Activated gamma-delta T cell treated with Interleukin-2 at 50 U/mL for 16 hours (primary cell): ENCODE results near the gene SERINC3.
"Not testable (repeated sequence)": the region's sequence is repeated elsewhere in the genome, so short reads cannot be mapped to it uniquely, and the experiment has no call there.

ENCODE experiments used
- DNase-seq: peaks from one replicate; pipeline ENCODE4 v3.0.0-alpha.2; 2020

Gene SERINC3

DNA sequence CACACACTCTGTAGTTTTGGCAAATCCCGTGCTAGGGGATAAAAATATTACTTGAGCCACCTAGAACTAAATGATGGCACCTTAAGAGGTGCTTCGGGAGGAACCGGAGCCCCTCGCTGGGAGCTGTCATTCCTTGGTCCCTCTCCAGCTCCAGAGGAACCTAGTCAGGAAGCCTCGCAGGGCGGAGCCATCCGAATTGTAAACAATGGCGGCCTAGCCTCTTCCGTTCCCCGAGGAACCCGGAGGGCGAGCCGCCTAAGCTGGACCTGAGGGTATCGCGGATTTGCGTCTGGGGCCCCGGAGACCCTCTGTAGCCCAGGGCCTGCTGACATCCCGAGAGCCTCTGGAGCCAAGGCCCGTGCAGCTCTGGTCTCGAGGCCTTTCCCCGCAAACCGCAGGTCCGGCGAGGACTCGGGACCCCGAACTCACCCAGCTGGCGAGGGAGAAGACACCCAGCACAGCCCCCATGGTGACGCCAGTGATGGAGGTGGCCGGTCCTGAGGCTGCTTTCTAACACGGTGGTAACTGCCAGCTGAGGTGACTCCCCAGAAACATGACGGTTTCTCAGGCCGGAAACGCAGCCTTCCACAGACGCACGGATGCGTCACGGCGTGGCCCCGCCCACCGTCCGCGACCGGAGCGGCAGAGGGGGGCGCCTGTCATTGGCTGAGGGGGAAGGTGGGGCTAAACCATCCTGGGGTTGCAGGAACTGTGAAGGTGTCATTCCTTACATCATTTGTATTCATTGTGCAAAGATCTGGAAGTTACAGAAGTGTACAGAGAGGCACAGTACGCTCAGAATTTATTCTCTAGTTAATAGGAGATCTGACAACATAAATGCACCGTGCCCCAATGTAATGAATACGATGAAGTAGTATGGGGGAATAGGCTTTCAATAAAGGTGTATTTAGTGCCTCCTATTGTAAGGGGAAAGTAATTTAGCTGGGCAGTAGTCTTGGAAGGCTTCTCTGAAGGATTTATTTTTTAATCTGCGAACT is at the start of gene SERINC3:
TSS of gene SERINC3 (minus strand) at position 587 of the 998 bp plus-strand sequence. CDS start at position 468, 119 bp downstream.
- peak; percentile 97 for DNase-seq

DNA sequence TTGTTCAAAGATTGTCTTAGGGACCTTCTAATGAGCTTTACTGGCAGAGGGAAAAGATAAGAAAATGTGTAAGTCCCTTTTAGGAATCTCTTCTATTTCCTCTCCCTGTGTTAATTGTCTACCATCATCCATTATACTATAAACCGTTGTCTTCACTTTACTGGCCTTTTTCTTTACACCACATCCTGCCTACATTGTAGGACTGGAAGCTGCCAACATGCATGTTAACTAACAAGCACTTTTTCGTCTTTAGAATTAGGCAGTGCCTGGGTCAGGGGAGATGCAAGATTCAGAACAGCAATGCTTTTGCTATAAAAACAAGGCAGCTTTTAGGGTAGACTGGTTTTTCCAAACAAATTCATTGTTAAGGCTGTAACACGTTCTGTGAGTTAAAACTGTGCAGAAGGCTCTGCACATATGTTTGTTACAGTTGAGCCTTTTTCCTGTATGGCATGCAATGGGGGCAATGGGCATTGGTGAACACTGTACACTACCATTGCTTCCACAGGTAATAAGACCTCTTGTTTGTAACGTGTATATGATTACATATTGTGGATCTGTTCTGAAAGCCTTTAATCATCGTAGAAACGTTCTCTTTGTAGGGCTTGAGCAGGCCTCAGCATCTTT is 49.6 kb upstream of the SERINC3 start:
- DNase-seq = no peak

- no peak for DNase-seq
These were observed 48.5 kb upstream of the SERINC3 start for GRCh38 chr20:44570367-44570766.

GRCh38 chr20:44566811-44567210 is 44.9 kb upstream of the SERINC3 start:
- DNase-seq = no peak

- DNase-seq = no peak
These were observed 44.1 kb upstream of the SERINC3 start for GRCh38 chr20:44566018-44566417.

DNA sequence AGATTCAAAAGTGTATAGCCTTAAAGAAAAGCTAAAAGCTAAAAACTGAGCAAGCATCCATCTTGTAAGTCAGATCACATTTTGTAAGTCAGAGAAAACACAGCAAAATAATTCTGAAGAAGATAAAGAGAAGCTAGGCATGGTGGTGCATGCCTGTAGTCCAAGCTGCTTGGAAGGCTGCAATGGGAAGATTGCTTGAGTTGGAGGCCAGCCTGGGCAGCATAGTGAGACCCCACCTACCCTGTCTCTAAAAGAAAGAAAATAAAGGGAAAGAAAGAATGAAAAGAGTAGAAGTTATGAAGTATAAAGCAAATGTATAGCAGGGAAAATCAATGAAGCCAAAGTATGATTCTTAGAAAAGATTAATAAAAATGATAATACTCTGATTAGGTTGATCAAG is 40.0 kb upstream of the SERINC3 start:
- no peak for DNase-seq

DNA sequence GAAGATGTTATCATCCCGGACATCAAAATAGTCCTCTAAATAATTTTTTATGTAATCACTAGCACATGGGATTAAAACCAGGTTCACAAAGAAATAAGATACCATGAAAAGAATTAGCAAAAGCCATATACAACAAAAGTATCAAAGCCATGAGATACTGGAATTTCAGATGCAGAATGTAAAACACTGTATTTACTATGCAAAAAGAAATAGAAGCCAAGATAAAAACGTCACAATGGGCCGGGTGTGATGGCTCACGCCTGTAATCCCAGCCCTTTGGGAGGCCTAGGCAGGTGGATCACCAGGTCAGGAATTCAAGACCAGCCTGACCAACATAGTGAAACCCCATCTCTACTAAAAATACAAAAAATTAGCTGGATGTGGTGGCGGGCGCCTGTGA is 38.9 kb upstream of the SERINC3 start:
- DNase-seq = not testable (repeated sequence)

GRCh38 chr20:44560229-44560628 is 38.4 kb upstream of the SERINC3 start:
- no peak for DNase-seq

GRCh38 chr20:44559302-44559701 is 37.4 kb upstream of the SERINC3 start:
- DNase-seq = no peak

DNA sequence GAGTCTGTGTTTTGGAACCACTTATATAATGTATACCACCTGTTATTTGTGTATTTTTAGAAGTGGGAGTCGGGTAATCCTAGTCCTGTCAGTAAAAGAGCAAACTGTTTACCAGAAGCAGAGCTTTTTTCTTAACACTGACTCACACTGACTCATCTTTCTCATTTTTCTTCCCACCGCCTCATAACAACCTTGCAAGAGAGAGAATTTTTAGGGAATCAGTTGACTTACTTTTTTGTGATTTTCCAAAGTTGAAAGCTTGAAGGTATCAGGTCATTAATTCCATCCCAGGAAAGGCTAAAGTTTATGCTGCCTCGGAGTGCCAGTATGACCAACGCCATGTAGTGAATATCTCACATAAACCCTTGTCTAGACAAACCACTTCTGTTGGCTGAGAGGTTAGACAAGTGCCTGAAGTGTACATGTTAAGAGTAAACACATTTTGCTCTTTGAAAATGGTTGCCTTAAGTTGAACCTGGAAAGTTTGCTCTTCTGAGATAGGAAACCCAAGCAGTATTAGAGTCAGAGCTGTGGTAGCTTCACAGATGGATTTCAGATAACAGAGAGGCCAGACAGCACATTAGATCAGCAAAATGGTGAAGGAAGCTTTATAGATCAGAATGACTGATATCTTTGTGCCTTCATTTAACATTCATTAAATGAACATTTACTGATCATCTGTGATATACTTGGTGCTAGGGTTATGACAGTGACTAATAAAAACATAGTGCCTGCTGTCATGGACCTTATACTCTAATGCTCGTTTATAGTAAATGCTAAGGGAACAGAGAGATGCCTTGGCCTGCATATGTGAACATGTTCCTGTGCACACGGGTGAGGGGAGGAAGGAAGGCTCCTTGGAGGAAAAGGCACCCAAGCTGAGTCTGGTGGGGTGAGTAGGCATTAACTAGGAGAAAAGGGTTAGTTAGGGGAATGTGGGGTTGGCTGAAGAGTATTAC is 31.4 kb upstream of the SERINC3 start:
- no peak for DNase-seq

- no peak for DNase-seq
These were observed 30.7 kb upstream of the SERINC3 start for GRCh38 chr20:44552568-44552949.

GRCh38 chr20:44552050-44552449 is 30.2 kb upstream of the SERINC3 start:
- DNase-seq = no peak

GRCh38 chr20:44549123-44549522 is 27.3 kb upstream of the SERINC3 start:
- no peak for DNase-seq

DNA sequence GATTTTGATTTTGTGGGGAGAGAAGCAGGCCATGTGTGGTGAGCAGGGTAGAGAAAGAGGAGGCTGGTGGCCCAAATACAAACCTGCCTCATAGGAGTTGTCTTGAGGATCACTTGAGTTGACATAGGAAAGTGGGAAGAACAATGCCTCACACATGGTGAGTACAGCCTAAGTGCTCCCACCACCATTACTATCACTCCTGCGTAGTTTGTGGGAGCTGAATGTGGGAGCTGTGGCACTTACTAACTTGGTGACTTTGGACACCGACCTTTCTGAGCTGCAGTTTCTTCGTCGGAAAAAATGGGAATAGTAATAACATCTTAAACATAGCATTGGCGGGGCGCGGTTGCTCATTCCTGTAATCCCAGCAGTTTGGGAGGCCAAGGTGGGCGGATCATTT is 25.5 kb upstream of the SERINC3 start:
- no peak for DNase-seq

- no peak for DNase-seq
These were observed 22.4 kb upstream of the SERINC3 start for GRCh38 chr20:44544263-44544662.

DNA sequence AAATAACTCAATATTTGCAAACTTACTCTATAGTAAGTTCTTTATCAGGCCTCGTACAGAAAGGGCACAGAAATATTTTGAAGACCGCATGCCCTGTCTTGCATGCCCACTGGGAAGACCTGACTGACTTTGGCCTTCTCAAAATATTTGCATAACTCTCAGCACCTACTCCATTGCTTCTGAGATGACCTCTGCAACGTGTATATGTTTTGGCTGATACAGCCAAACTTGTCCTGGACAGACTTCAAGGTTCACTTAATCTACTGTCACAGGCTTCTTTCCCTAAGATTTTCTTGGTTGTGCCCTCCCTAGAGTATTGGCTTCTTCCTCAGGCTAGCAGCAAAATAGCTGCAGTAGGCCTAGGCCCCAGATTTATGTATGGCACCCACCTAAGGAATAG is 21.5 kb upstream of the SERINC3 start:
- no peak for DNase-seq

DNA sequence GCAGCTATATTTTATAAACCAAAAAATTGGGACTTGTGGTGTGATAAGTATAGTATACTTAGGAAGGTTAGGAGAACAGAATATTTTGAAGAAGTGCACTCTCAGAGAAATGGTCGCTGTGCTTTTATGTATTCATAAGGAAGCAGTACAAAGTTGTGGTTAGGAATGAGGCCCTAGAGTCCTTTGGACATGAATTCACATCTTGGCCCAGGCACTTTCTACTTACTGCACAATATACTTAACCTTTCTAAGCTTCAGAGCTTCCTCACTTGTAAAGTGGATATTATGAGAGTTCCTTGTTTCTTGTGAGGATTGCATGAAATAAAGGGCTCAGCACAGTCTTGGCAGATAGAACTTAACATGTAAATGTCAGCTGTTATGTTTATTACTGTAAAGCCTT is 21.0 kb upstream of the SERINC3 start:
- no peak for DNase-seq

GRCh38 chr20:44541992-44542391 is 20.1 kb upstream of the SERINC3 start:
- DNase-seq = no peak

DNA sequence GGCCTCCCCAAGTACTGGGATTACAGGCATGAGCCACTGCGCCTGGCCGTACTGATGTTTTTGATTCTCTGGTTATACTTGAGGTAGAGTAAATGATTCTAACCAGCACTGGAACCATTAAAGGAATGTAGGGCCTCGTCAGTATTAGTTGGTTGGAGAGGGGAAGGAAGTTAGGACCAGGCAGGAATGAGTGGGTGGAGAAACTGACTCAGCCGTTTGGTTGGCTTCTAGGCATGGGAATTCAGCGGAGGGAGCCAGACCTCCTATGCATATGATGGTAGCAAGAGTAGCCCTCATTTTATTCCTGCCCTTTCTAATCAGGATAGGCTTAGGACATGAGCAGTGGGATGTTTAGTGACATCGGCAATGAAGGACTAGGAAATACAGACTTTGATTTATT is 19.0 kb upstream of the SERINC3 start:
- no peak for DNase-seq

- no peak for DNase-seq
These were observed 16.1 kb upstream of the SERINC3 start for GRCh38 chr20:44537993-44538392.

DNA sequence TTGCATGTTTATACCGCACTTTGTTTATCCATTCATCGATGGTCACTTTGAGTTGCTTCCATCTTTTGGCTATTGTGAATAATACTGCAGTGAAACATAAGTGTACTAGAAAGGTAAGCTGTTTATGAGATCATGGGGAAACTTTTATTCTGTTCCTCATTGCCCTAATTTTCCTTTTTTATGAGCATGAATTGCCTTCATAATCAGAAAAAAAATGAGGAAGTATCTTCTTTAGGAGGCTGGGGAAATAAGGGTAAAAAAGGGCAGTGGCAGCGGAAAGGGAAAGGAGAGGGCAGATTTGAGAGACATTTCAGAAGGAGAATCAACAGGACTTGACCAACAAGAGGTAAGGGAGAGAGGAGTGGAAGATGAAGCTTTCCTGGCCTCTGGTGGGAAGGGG is 14.3 kb upstream of the SERINC3 start:
- no peak for DNase-seq

GRCh38 chr20:44533928-44534327 is 12.1 kb upstream of the SERINC3 start:
- no peak for DNase-seq

DNA sequence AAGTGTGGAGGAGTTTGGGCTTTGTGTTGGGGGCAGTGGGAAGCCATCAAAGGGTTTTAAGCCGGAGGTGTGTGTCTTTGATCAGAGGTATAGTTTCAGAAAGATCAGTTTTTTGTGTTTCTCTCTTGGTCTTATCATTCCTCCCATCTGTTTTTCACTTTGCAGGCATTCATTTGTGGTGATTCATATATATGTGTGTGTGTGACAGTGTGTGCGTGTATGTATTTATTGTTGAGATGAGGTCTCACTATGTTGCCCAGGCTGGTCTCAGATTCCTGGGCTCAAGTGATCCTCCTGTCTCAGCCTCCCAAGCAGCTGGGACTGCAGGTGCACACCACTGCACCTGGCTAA is 11.1 kb upstream of the SERINC3 start:
- no peak for DNase-seq
